ENCODE results near the gene PLA2G7.

The PLA2G7 gene

DNA sequence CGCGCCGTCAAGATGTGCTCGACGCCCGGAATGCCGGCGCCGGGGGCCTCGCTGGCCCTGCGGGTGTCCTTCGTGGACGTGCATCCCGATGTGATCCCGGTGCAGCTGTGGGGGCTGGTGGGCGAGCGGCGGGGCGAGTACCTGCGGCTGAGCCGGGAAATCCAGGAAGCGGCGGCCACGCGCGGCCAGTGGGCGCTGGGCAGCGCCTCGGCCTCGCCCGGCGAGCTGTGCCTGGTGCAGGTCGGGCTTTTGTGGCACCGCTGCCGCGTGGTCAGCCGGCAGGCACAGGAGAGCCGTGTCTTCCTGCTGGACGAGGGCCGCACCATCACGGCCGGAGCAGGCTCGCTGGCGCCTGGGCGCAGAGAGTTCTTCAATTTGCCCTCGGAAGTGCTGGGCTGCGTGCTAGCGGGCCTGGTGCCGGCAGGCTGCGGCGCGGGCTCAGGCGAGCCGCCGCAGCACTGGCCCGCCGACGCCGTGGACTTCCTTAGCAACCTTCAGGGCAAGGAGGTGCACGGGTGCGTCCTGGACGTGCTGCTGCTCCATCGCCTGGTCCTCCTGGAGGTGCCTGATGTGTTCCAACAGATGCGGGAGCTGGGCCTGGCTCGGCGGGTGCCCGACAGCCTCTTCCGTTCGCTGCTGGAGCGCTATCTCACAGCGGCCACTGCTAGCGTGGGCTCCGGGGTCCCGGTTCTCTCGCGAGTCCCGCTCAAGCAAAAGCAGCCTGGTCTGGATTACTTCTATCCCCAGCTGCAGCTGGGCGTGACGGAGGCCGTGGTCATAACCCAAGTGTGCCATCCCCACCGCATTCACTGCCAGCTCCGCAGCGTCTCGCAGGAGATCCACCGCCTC, 46.8 kb downstream of the PLA2G7 start:
- no peak for DNase-seq

DNA sequence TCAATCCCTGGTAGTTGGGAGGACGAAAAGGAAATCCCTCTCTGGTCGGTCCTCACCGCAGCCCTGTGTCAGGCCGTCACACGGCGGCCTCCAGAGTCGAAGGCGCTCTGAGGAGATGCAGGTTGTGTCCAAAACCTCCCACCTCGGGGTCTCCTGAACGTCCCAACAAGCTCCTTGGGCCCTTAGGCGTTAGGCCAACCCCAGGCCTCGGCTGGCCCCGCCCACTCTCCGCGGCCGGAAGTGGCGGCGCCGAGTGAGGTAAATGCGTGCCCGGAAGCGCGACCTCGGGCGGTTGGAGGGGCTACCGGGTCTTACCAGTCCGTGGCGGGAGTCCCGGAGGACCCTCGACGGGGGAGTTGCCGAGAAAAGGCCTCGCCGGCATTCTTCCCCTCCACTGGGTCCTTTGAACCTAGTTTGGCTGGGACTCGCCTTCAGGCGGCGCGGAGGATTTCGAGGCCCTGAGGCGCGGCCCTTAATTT, 47.5 kb downstream of the PLA2G7 start, which contains the start of gene TDRD6:
TSS of gene TDRD6 (plus strand) at position 267 of the 479 bp plus-strand sequence. CDS start 244 bp downstream, outside the sequence.
- DNase-seq, result no peak

DNA sequence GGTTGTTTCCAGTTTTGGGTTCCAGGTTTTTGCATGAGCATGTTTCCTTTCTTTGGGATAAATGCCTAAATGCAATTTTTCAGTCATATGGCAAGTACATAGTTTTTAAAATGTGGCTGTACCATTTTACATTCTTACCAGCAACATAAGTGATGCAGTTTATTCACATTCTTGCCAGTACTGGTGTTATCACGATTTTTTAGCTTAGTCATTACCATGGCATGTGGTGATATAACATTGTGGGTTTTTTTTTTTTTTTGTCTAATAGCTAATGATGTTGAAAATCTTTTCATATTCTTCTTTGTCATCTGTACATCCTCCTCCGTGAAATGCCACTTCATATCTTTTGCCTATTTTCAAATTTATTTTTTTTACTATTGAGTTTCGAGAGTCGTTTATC, 50.4 kb downstream of the PLA2G7 start:
- no peak for DNase-seq

DNA sequence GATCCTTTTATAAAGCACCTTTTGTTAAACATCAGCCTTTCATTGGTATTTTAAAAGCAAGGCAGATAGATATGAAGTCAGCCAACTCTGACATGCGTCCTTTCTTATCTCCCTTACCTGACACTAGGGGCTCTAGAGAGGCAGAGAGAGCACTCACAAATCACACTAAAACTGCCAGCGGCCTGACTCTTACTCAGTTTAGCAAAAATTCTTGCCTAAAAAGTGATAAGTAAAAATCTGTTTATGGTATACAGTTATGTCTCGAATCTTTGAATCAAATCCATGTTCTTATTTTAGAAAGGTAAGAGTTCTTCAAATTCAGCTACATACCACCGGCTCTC, 57.9 kb downstream of the PLA2G7 start:
- DNase-seq, result no peak

DNA sequence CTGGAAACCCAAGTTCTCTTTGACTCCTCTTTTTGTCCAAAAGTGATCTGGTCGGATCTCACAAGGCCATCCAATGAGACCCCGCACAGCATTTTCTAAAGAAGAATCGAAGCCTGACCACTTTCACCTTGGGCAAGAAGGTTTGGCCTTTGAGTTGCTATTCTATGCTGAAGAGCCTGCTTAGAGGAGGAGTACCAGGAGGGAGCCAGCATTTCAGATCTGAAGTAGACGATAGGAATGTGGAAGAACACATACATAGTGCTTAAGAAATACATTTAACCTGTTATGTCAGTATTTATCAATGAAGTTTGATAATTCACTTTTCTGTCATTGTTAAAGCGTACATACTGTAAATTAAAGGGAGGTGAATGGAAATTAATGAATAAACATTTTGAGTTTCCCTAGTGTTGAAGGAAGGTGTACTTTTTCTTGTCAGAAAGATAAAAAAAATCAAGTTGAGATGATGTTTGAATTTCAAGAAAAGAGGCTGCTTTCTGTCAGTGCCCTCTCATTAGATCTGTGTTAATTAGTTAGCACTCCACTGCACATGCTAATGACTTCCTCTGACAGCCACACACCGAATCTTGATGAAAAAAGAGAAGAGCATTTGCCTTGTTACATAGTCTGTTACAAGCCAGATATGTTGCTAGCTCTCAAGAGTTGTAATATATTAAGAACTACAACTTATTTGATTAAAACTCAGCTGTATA, 58.4 kb downstream of the PLA2G7 start:
- no peak for DNase-seq

DNA sequence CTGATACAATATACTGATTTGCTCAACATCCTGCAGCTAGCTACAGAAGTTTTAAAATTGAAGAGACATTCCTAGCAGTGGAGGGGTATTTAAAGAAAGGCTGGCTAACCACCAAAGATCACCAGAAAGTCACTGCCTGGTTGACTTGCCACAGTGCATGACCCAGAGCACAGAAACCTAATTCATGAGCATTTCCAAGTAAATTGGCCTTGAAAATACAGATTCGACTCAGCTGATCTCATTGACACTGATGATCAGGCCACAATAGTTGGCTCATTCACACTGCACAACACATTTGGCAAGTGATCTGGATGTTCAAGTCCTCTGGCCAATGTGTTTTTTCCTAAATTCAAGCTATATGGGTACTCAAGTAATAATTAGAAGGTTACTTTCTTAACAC, 60.8 kb downstream of the PLA2G7 start:
- DNase-seq, result no peak

DNA sequence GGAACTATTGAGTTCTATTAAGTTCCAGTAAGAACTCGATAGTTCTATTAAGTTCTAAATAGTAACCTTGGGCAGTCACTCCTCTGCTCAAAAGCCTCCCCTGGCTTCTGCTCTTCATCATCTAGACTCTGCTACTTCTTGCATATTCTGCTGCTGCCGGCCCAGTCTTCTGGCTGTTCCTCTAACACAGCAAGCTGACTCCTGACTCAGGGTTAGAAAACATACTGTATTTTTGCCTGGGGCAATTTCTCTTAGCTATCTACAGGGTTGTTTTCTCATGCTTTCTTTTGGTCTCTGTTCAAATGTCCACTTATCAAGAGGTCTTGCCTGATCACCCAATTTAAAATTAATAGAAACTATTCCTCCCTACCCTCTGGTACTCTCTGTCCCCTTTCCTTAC, 67.8 kb downstream of the PLA2G7 start:
- no peak for DNase-seq

DNA sequence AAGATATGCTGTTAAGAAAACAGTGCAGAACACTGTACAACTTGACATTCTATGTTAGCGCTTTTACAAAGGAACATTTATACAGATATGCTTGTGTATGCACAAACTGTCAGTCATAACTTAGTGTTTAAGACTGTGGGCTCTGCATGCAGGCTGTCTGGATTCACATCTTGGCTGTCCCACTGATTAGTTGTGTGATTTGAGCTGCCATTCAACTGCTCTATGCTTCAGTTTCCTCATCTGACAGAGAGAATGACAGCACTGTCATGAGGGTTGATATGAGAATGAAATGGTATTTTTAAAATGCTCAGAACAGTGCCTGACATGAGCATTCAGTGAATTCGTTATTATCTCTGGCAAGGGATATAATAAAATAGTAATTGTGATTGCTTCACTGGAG, 73.7 kb downstream of the PLA2G7 start:
- DNase-seq, result no peak

DNA sequence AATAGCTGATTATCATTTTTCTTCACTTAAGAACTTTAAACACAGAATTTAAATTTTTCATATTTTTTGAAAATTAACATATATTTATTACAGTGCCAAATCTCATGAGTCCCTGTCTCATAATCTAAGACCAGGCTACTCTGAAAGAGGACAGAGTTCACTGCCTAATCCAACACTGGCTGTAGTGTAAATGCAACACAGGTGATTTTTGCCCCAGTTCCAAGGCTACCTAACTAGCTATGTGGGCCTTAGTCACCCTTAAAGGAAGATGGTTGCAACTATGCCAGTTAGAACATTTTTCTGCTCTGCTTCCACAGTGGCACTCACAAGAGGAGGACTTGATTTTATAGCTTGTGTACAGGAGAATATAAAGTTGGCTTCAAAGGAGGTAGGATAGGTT, 77.5 kb downstream of the PLA2G7 start:
- no peak for DNase-seq

DNA sequence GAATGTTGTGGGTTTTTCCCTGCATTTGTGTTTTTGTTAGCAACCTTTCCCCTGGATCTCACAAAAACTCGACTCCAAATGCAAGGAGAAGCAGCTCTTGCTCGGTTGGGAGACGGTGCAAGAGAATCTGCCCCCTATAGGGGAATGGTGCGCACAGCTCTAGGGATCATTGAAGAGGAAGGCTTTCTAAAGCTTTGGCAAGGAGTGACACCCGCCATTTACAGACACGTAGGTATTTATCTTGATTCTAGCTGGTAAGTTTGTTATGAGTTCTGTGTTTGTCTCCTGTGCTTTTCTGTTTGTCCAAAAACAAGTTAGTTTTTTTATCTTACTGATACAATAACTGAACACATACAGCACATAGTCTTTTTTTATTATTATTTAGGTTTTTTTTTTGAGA, 79.4 kb downstream of the PLA2G7 start:
- no peak for DNase-seq

Measured in right kidney (tissue), 1 donor.